ENCODE results near the gene MYH9.
"Not testable (repeated sequence)": the region's sequence is repeated elsewhere in the genome, so short reads cannot be mapped to it uniquely, and the experiment has no call there.

Gene MYH9

GRCh38 chr22:36413022-36413775 lies 25.4 kb upstream of the MYH9 start:
- no peak for DNase-seq
- TF ChIP-seq CTCF (IDR thresholded peaks at IDR 0.05; ENCODE audit: low read depth, low read length) = no peak

GRCh38 chr22:36411589-36412258 lies 24.0 kb upstream of the MYH9 start:
- Histone ChIP-seq H3K27ac (no peak overlapping the region), H3K36me3 (no peaks in the 10 kb centered on the region), H3K4me3 (ENCODE audit: low read depth, low read length) (no peak overlapping the region), H3K9me3 (ENCODE audit: severe bottlenecking) (no peaks in the 10 kb centered on the region), H3K27me3 (ENCODE audit: insufficient read depth, low read depth, severe bottlenecking) (no peaks in the 10 kb centered on the region)
- TF ChIP-seq CTCF (IDR thresholded peaks at IDR 0.05; ENCODE audit: low read depth, low read length) = no peak
- no peak for DNase-seq

More at GRCh38 chr22:36413022-36413775, 25.4 kb upstream of the MYH9 start:
- Histone ChIP-seq H3K27ac (no peak overlapping the region), H3K9me3 (ENCODE audit: severe bottlenecking) (no peaks in the 10 kb centered on the region), H3K27me3 (ENCODE audit: insufficient read depth, low read depth, severe bottlenecking) (no peaks in the 10 kb centered on the region), H3K36me3 (no peaks in the 10 kb centered on the region), H3K4me3 (ENCODE audit: low read depth, low read length) (no peak overlapping the region)

- no peaks in the 10 kb centered on the region for H3K27me3 ChIP-seq (ENCODE audit: insufficient read depth, low read depth, severe bottlenecking)
- H3K36me3 ChIP-seq = no peaks in the 10 kb centered on the region
- H3K4me3 ChIP-seq (ENCODE audit: low read depth, low read length) = no peak overlapping the region
- TF ChIP-seq CTCF (IDR thresholded peaks at IDR 0.05; ENCODE audit: low read depth, low read length) = no peak
- no peak for DNase-seq
- H3K27ac ChIP-seq = no peak overlapping the region
- no peaks in the 10 kb centered on the region for H3K9me3 ChIP-seq (ENCODE audit: severe bottlenecking)
Observed at GRCh38 chr22:36409911-36410756, 22.4 kb upstream of the MYH9 start.

- H3K36me3 ChIP-seq; DNase-seq; H3K4me3 ChIP-seq (ENCODE audit: low read depth, low read length); H3K27ac ChIP-seq; H3K27me3 ChIP-seq (ENCODE audit: insufficient read depth, low read depth, severe bottlenecking); H3K9me3 ChIP-seq (ENCODE audit: severe bottlenecking): not testable (repeated sequence)
Observed at GRCh38 chr22:36409554-36409910, 21.8 kb upstream of the MYH9 start.

GRCh38 chr22:36409056-36409455 lies 21.3 kb upstream of the MYH9 start:
- no peaks in the 10 kb centered on the region for H3K9me3 ChIP-seq (ENCODE audit: severe bottlenecking)
- no peak for TF ChIP-seq CTCF (IDR thresholded peaks at IDR 0.05; ENCODE audit: low read depth, low read length)
- DNase-seq = no peak
- H3K27me3 ChIP-seq (ENCODE audit: insufficient read depth, low read depth, severe bottlenecking) = no peaks in the 10 kb centered on the region
- H3K27ac ChIP-seq = no peak overlapping the region
- no peak overlapping the region for H3K4me3 ChIP-seq (ENCODE audit: low read depth, low read length)
- H3K36me3 ChIP-seq = no peaks in the 10 kb centered on the region

- no peak overlapping the region for H3K4me3 ChIP-seq (ENCODE audit: low read depth, low read length)
- no peaks in the 10 kb centered on the region for H3K36me3 ChIP-seq
- no peak for DNase-seq
- H3K27ac ChIP-seq = no peak overlapping the region
- H3K27me3 ChIP-seq (ENCODE audit: insufficient read depth, low read depth, severe bottlenecking) = no peaks in the 10 kb centered on the region
- no peak for TF ChIP-seq CTCF (IDR thresholded peaks at IDR 0.05; ENCODE audit: low read depth, low read length)
- H3K9me3 ChIP-seq (ENCODE audit: severe bottlenecking) = no peaks in the 10 kb centered on the region
Observed at GRCh38 chr22:36406721-36407120, 19.0 kb upstream of the MYH9 start.

All from WERI-Rb-1 (cell line).